Liver (tissue), 9 donors: ENCODE measurements around the gene RIIAD1. TPM values are rescaled to one million over a fixed set of nuclear protein-coding genes. Genes with fewer than 3 reads are reported as not detected.

ENCODE experiments used
- DNase-seq: peaks from one replicate; pipeline ENCODE4 v3.0.0-alpha.2; 2017; ENCODE audit warnings: low spot score
- H3K27ac ChIP-seq, 2 donors: one replicate each; pipeline ENCODE4 v1.7.0; 2013; ENCODE audit warnings: inconsistent platforms in 2 of 2, low read length in 2 of 2, control low read depth in 1 of 2, low read depth in 1 of 2, mild to moderate bottlenecking in 1 of 2
- H3K27me3 ChIP-seq, 4 donors: one replicate each; pipeline versions ENCODE4 v1.6.1 to v1.7.0; 2013; ENCODE audit warnings: low read length in 3 of 4, inconsistent platforms in 1 of 4, mild to moderate bottlenecking in 1 of 4, moderate library complexity in 1 of 4; ENCODE audit not compliant: control insufficient read depth in 4 of 4, insufficient read depth in 4 of 4
- H3K36me3 ChIP-seq, 4 donors: one replicate each; pipeline versions ENCODE4 v1.6.1 to v1.7.0; 2013; ENCODE audit warnings: low read length in 3 of 4, mild to moderate bottlenecking in 3 of 4, low read depth in 1 of 4, moderate library complexity in 1 of 4; ENCODE audit not compliant: control insufficient read depth in 4 of 4, insufficient read depth in 3 of 4
- H3K4me1 ChIP-seq, 4 donors: one replicate each; pipeline versions ENCODE4 v1.6.1 to v1.7.0; 2013; ENCODE audit warnings: low read length in 3 of 4, mild to moderate bottlenecking in 3 of 4, moderate library complexity in 1 of 4; ENCODE audit not compliant: control insufficient read depth in 4 of 4, insufficient read depth in 4 of 4
- H3K4me3 ChIP-seq, 3 donors: one replicate each; pipeline versions ENCODE4 v1.6.1 to v1.7.0; 2013; ENCODE audit warnings: low read length in 3 of 3, control low read depth in 1 of 3, low read depth in 1 of 3, mild to moderate bottlenecking in 1 of 3
- H3K9ac ChIP-seq, 2 donors: one replicate each; pipeline ENCODE4 v1.7.0; 2013; ENCODE audit warnings: low read length in 2 of 2, mild to moderate bottlenecking in 2 of 2, moderate library complexity in 2 of 2, control low read depth in 1 of 2, low read depth in 1 of 2
- H3K9me3 ChIP-seq, 4 donors: one replicate each; pipeline versions ENCODE4 v1.6.1 to v1.7.0; 2013; ENCODE audit warnings: low read length in 3 of 4; ENCODE audit not compliant: control insufficient read depth in 4 of 4
- ATF3 ChIP-seq: IDR thresholded peaks from 2 replicates; pipeline ENCODE4 v1.6.1; 2016; ENCODE audit warnings: antibody characterized with exemption
- CTCF ChIP-seq: fragments of 150-350 bp; IDR thresholded peaks from 2 replicates; pipeline ENCODE4 v1.5.1; 2017; ENCODE audit warnings: improper control_type of control experiment, low read depth, low read length; ENCODE audit not compliant: missing input control
- EGR1 ChIP-seq, 2 donors: IDR thresholded peaks; 2 replicates each; pipeline ENCODE4 v1.6.1; 2016 to 2018; ENCODE audit warnings: antibody characterized with exemption in 2 of 2, low read depth in 2 of 2
- FOXA1 ChIP-seq: IDR thresholded peaks from 2 replicates; pipeline ENCODE4 v1.6.1; 2016; ENCODE audit warnings: antibody characterized with exemption
- FOXA2 ChIP-seq: IDR thresholded peaks from 2 replicates; pipeline ENCODE4 v1.6.1; 2016; ENCODE audit warnings: antibody characterized with exemption
- GABPA ChIP-seq, 2 donors: IDR thresholded peaks in 1 of 2; conservative IDR thresholded peaks in 1 of 2; 2 replicates each; pipeline ENCODE4 v1.6.1; 2016; ENCODE audit warnings: antibody characterized with exemption in 2 of 2, mild to moderate bottlenecking in 1 of 2, moderate library complexity in 1 of 2
- HNF4A ChIP-seq, 2 donors: conservative IDR thresholded peaks; 2 replicates each; pipeline ENCODE4 v1.6.1; 2016; ENCODE audit warnings: antibody characterized with exemption in 2 of 2, mild to moderate bottlenecking in 2 of 2
- HNF4G ChIP-seq: IDR thresholded peaks from 2 replicates; pipeline ENCODE4 v1.6.1; 2016; ENCODE audit warnings: antibody characterized with exemption
- NR2F2 ChIP-seq: IDR thresholded peaks from 2 replicates; pipeline ENCODE4 v1.6.1; 2016; ENCODE audit warnings: antibody characterized with exemption
- RAD21 ChIP-seq, 2 donors: IDR thresholded peaks; 2 replicates each; pipeline ENCODE4 v1.6.1; 2016; ENCODE audit warnings: antibody characterized with exemption in 2 of 2, mild to moderate bottlenecking in 2 of 2
- RXRA ChIP-seq, 2 donors: IDR thresholded peaks; 2 replicates each; pipeline ENCODE4 v1.6.1; 2017 to 2018; ENCODE audit warnings: antibody characterized with exemption in 2 of 2, mild to moderate bottlenecking in 1 of 2
- SP1 ChIP-seq: IDR thresholded peaks from 2 replicates; pipeline ENCODE4 v1.6.1; 2018; ENCODE audit warnings: antibody characterized with exemption, mild to moderate bottlenecking
- TAF1 ChIP-seq: conservative IDR thresholded peaks from 2 replicates; pipeline ENCODE4 v1.6.1; 2016; ENCODE audit warnings: antibody characterized with exemption, mild to moderate bottlenecking
- YY1 ChIP-seq: IDR thresholded peaks from 2 replicates; pipeline ENCODE4 v1.6.1; 2016; ENCODE audit warnings: antibody characterized with exemption, mild to moderate bottlenecking
- WGBS: extraction: QIAGEN DNeasy Blood & Tissue Kit; methylation state at CpG from one replicate; pipeline ENCODE4 v1.1.7; 2013; 5-methylcytosine and 5-hydroxymethylcytosine counted together
- polyA plus RNA-seq, 2 donors: library from polyadenylated mRNA; stranded (reverse) in 1 of 2; unstranded in 1 of 2; fragments of 200-250 nt in 1 of 2; fragments of >200 nt in 1 of 2; fragmentation: Nextera tagmentation in 1 of 2; extraction: Ambion mirVana in 1 of 2; gene quantifications; one replicate each; pipeline versions ENCODE4 v1.2.1 to v1.2.3, GENCODE V29; 2013 to 2015
- total RNA-seq, 2 donors: library from RNA; depleted of rRNA; stranded (reverse); fragments of >200 nt; gene quantifications; one replicate each; pipeline ENCODE4 v1.2.3, GENCODE V29; 2014
- TF ChIP-seq, protein P1 (sequence below): IDR thresholded peaks from 2 replicates; pipeline ENCODE4 v1.6.1; 2016; ENCODE audit warnings: antibody characterized with exemption
- TF ChIP-seq, protein P2 (sequence below): IDR thresholded peaks from 2 replicates; pipeline ENCODE4 v1.6.1; 2016; ENCODE audit warnings: antibody characterized with exemption
- TF ChIP-seq, protein P3 (sequence below): IDR thresholded peaks from 2 replicates; pipeline ENCODE4 v1.6.1; 2016; ENCODE audit warnings: antibody characterized with exemption, mild to moderate bottlenecking
- donor health status: healthy.
- donor health status: healthy.
- donor health status: healthy.
- donor health status: healthy.
- donor health status: healthy.

The RIIAD1 gene
- total and polyA plus RNA-seq, 4 donors, result not detected

DNA sequence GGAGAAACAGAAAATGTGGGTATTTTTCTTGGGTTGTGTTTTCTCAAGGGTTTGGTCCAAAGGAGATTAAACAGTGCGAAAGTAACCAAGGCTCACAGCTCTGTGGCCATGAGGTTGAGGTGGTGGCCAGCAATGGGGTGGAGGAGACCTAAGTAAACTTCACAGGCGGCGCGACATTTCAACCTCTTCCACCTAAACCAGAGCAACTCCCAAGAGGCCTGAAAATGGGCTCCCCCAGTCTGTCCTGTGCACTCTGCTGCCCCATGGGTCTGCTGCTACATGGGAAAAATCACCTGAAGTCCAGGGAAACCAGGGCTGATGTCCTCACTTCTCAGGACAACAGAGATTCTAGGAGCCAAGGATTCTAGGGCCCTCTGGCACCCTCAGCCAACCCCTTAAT is 17.1 kb upstream of the RIIAD1 start:
- Histone ChIP-seq H3K27me3 (no peaks in the 10 kb centered on the region), H3K27ac (no peak overlapping the region), H3K4me1 (no peaks in the 10 kb centered on the region), H3K4me3 (no peak overlapping the region), H3K9me3 (no peaks in the 10 kb centered on the region), H3K36me3 (peaks cover 0 to 17% (median 9%) of the 10 kb centered on the region in 4 donors), H3K9ac (no peak overlapping the region)
- TF ChIP-seq FOXA1, result no peak
- no peak for TF ChIP-seq HNF4G
- TF ChIP-seq SP1, result no peak
- TF ChIP-seq ATF3, result no peak
- TF ChIP-seq, protein P1, sequence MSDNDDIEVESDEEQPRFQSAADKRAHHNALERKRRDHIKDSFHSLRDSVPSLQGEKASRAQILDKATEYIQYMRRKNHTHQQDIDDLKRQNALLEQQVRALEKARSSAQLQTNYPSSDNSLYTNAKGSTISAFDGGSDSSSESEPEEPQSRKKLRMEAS, result no peak
- TF ChIP-seq YY1, result no peak
- no peak for TF ChIP-seq GABPA (IDR thresholded peaks at IDR 0.05 in 1 of 2, conservative IDR thresholded peaks at IDR 0.05 in 1 of 2)
- TF ChIP-seq, protein P2, sequence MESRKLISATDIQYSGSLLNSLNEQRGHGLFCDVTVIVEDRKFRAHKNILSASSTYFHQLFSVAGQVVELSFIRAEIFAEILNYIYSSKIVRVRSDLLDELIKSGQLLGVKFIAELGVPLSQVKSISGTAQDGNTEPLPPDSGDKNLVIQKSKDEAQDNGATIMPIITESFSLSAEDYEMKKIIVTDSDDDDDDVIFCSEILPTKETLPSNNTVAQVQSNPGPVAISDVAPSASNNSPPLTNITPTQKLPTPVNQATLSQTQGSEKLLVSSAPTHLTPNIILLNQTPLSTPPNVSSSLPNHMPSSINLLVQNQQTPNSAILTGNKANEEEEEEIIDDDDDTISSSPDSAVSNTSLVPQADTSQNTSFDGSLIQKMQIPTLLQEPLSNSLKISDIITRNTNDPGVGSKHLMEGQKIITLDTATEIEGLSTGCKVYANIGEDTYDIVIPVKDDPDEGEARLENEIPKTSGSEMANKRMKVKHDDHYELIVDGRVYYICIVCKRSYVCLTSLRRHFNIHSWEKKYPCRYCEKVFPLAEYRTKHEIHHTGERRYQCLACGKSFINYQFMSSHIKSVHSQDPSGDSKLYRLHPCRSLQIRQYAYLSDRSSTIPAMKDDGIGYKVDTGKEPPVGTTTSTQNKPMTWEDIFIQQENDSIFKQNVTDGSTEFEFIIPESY, result no peak
- no peak for TF ChIP-seq NR2F2
- TF ChIP-seq RXRA (IDR thresholded peaks at IDR 0.05), result no peak
- TF ChIP-seq, protein P3, sequence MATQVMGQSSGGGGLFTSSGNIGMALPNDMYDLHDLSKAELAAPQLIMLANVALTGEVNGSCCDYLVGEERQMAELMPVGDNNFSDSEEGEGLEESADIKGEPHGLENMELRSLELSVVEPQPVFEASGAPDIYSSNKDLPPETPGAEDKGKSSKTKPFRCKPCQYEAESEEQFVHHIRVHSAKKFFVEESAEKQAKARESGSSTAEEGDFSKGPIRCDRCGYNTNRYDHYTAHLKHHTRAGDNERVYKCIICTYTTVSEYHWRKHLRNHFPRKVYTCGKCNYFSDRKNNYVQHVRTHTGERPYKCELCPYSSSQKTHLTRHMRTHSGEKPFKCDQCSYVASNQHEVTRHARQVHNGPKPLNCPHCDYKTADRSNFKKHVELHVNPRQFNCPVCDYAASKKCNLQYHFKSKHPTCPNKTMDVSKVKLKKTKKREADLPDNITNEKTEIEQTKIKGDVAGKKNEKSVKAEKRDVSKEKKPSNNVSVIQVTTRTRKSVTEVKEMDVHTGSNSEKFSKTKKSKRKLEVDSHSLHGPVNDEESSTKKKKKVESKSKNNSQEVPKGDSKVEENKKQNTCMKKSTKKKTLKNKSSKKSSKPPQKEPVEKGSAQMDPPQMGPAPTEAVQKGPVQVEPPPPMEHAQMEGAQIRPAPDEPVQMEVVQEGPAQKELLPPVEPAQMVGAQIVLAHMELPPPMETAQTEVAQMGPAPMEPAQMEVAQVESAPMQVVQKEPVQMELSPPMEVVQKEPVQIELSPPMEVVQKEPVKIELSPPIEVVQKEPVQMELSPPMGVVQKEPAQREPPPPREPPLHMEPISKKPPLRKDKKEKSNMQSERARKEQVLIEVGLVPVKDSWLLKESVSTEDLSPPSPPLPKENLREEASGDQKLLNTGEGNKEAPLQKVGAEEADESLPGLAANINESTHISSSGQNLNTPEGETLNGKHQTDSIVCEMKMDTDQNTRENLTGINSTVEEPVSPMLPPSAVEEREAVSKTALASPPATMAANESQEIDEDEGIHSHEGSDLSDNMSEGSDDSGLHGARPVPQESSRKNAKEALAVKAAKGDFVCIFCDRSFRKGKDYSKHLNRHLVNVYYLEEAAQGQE, result no peak
- no peak for DNase-seq
- WGBS, result 80% methylated on average over 4 of the region's 4 CpGs

GRCh38 chr1:151705146-151705545 is 16.2 kb upstream of the RIIAD1 start:
- Histone ChIP-seq H3K4me1 (no peaks in the 10 kb centered on the region), H3K9me3 (no peaks in the 10 kb centered on the region), H3K27ac (no peak overlapping the region), H3K36me3 (peaks cover 0 to 9% (median 6%) of the 10 kb centered on the region in 4 donors), H3K9ac (no peak overlapping the region), H3K27me3 (no peaks in the 10 kb centered on the region), H3K4me3 (no peak overlapping the region)
- 92% methylated on average over 7 of the region's 7 CpGs for WGBS
- DNase-seq, result no peak
- TF ChIP-seq FOXA2 (no peak), YY1 (no peak), SP1 (no peak), EGR1 (IDR thresholded peaks at IDR 0.05; ENCODE audit: low read depth in 2 of 2) (no peak), HNF4A (conservative IDR thresholded peaks at IDR 0.05) (no peak), FOXA1 (no peak), RAD21 (IDR thresholded peaks at IDR 0.05) (no peak), ATF3 (no peak), RXRA (IDR thresholded peaks at IDR 0.05) (no peak), TAF1 (no peak), NR2F2 (no peak), CTCF (no peak), GABPA (IDR thresholded peaks at IDR 0.05 in 1 of 2, conservative IDR thresholded peaks at IDR 0.05 in 1 of 2) (no peak)
- TF ChIP-seq, protein P3, result no peak
- TF ChIP-seq, protein P2, result no peak
- TF ChIP-seq, protein P1, result no peak
